EH (cell line): Measurements from ENCODE around the gene UBE3C.
"Not testable (repeated sequence)": the region's sequence is repeated elsewhere in the genome, so short reads cannot be mapped to it uniquely, and the experiment has no call there.

Experiments
- DNase-seq: peaks from one replicate; pipeline ENCODE4 v3.0.0-alpha.2; 2015; ENCODE audit warnings: low read depth

UBE3C gene

DNA sequence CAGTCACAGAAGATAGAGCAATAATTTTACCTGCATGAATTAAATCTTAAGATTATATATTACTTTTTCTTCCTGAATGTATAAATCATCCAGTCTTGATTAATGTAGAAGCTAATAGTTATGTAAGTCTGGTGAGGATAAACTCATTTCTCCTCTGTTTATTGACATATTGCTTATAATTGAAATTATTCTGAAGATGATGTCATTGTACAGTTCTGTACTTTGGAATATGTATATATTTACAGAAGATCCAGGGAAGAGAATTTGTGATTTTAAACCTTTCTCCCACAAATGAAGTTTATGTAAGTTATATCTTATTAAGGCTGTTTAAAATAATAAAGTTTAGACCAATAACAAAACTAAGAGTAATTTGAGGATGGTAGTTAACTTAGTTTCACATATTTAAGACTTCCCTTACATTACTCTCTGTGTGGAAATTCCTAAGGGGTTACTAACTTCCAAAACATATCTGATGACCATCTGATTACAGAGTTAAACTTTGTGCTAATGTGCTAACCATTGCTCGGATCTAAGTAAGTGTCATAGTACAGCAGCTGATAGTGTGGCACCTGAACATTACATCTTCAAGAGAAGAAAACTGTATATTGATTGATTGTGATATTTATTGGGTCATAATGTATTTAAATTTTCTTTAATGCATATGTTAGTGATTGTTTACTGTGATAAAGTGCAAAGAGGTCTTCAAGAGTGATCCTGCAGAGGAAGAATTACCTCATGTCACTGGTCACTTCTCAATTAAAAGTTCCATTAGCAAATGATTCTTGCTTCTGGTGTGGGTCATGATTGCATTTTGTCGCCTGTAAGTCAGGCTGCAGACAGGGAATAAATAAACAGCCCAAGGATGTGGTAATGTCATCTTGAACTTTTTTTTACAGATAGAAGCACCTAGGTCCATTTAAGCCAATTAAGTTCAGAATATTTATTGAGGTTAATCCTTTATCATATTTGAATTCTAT, 96.9 kb downstream of the UBE3C start:
- peak; percentile 82 for DNase-seq

DNA sequence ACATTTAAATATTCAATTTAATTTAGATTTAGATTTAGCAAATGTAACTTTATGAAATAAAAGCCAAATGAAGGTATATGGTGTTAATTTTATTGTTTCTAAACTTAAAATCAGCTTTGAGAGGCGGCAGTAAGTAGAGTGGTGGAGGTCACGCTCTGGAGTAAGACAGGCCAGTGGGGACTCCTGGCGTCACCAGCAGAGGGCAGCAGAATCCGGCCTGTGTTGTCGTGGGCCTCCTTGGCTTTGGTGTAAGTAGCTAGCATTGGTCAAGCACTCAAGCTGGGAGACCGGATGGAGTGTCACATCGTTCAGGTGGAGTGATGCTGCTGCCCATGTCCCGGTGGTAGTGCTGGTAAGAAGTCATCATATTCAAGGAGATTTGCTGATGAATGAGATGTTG, 99.4 kb downstream of the UBE3C start:
- DNase-seq, result no peak

DNA sequence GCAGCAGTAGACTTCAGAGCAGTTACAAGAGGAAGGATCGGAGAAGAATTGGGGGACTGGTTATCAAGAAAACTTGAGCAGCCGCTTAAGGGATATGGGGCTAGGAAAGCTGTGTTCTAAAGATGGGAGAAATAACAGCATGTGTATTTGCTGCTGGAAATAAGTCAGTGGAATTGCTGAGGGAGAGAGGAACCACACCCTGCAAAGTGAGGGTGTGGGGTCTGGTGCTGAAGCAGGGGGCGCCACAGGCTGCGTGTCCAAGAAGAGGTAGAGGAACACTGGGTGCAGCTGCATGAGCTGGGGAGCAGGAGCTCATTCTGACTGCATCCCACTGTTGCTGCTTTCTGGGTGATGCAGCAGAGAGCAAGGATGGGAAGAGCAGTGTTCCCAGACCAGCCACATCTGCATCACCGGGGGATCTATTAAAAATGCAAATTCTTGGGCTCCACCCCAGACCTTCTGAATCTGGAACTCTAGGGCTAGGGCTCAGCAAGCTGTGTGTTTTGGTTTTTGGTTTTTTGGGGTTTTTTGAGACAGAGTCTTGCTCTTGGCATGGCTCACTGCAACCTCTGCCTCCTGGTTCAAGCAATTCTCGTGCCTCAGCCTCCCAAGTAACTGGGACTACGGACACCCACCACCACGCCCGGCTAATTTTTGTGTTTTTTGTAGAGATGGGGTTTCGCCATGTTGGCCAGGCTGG, 101.0 kb downstream of the UBE3C start:
- no peak for DNase-seq

DNA sequence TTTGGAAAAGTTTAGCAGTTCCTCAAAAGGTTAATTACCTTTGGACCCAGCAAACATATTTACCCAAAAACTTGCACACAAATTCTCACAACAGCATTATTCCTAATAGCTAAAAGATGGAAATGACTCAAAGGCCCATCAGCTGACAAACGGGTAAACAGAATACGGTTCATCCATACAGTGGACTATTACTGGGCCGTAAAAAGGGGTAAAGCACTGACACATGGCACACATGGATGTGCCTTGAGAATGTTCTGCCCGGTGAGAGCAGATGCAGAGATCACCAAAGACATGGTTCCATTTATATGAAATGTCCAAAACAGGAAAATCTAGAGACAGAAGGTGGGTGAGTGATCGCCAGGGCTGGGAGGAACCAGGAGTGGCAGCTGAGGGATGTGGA, 102.9 kb downstream of the UBE3C start:
- DNase-seq, result no peak

DNA sequence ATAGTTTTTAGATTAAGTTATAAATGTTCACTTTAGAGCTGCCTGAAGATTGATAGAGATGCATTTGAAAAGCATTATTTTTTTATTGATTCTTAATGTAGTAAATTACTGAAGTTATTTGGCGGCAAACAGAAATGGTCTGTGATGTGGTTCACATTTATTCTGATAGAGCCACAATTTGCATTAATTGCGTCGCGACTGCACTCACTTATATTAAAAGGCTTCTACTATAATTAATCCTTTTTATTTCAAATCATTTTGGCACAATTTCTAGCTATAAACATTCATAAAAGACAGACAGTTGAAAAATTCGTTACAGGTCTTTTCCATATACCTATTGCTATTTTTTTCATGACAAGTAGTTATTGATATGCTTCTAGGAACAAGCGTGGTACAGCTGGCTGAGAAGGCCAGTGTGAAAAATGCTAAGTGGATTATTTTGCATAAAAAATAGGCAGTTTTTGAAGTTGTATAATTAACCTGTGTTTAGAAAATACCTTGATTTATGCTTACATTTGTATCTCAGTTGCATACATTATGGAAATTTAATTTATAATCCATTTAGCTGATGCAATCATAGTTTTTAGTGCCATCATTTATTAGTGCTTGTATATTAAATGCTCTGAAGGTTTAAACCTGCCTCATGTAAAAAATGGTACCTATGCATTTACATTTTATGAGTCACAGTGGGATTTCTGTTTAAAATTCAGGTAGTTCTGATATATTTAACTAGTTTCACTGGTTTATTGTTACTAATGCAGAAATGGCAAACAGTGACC, 106.0 kb downstream of the UBE3C start:
- no peak for DNase-seq

DNA sequence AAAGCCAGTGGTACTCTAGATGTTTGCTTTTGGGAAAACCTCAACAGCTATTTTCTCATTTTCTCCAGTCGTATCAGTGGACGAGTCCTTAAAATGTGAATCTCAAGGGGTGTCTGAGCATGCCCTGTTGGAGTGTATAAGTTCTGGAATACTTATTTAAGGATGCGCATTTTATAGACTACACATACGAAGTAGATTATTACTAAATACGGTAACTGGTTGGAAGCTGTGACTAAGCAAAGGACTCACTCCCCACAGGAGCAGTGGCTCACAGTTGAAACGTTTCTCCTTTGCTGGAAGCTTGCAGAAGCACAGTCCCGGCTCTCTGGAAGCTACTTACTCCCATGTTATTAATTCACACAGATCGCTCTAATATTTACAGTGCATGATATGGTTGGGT, 107.3 kb downstream of the UBE3C start:
- DNase-seq, result no peak

DNA sequence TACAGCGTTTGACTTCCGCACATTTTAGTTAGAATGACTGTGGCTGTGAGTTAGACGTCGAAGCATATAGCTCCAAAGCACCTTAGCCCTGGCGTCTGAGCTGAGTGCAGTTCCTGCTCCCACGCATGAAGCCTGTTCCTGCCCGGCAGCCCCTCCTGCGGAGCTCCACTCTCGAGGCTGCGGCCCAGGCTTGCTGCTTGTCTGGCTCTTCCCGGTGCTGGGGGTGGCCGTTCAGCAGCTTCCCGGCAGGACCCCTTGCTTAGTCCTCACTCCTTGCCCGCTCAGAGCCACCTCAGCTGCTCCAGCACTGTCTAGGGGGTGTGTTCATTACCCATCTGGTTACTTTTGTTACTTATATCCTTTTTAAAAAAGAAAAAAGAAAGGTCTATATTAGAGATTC, 109.9 kb downstream of the UBE3C start:
- no peak for DNase-seq

DNA sequence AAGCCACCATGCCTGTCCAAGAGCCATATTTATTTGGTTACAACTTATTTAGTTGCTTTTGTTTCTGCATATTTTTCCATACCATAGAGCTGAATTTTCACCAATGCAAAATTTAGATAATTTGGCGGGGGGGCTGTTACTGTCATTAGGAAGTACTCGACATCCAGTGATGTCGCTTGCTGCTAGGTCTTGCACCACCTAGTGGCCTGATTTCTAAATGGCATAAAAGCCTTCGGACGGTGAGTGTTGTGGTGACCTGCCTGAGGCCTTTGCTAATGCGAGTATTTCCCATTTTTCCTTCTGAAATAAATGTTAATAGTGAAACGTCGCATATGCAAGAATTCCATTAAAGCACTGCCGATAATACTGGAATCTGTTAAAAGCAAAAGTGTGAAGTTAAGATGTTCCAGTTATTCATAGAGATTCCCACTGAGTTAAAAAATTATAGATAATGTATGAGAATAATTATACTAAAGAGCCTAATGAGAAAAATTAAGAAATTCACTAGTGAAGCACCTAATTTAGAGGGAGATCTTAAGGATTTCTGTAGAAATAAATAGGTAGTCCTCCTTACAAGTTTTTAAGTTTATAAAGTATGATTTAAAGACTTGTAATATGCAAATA, 112.0 kb downstream of the UBE3C start:
- peak; percentile 67 for DNase-seq

DNA sequence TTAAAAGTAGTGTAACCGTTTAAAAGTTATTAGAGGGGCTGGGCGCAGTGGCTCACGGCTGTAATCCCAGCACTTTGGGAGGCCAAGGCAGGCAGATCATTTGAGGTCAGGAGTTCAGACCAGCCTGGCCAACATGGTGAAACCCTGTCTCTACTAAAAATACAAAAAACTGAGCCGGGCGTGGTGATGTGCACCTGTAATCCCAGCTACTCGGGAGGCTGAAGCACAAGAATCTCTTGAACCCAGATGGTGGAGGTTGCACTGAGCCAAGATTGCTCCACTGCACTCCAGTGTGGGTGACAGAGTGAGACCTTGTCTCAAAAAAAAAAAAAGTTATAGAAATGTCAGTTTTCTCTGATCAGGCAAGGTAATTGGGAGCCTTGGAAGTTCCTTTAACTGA, 113.1 kb downstream of the UBE3C start:
- DNase-seq, result not testable (repeated sequence)

DNA sequence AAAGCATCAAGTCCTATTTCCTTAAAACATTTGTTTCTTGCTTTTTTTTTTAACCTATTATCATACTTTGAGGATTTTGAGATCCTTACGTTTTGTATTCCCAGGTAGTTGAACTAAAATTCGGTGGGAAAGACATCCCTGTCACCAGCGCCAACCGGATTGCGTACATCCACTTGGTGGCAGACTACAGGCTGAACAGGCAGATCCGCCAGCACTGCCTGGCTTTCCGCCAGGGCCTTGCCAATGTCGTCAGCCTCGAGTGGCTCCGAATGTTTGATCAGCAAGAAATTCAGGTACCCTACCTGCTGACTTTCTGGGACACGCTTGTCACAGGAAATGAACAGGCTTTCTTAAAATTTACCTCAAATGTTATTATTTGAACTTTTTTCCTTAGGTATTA, 115.1 kb downstream of the UBE3C start:
- DNase-seq, result no peak

DNA sequence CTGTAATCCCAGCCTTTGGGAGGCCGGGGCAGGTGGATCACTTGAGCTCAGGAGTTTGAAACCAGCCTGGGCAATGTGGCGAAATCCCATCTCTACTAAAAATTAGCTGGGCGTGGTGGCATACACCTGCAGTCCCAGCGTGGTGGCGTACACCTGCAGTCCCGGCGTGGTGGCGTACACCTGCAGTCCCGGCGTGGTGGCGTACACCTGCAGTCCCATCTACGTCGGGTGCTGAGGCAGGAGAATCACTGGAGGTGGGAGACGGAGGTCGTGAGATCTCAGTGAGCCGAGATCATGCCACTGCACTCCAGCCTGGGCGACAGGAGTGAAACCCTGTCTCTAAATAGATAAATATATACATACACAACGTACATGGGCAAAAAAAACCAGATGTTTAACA, 116.1 kb downstream of the UBE3C start:
- DNase-seq, result not testable (repeated sequence)

DNA sequence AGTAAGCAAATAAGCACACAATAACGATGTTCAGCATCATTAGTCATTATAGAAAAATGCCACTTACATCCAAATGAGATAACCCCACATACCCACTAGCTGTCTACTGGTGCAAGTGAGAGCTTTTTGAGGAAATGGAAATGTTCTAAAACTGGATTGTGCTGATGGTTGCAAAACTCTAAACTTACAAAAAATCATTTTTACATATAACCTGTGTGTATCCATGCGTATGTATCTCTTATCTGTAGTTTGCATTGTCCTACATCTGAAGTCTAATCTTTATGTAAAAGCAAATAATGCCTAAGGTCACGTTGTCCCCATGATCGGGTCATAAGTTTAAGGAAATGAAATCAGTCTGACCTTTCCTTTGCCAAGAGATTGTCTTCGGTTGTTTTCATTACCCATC, 116.5 kb downstream of the UBE3C start:
- DNase-seq, result peak; percentile 33

DNA sequence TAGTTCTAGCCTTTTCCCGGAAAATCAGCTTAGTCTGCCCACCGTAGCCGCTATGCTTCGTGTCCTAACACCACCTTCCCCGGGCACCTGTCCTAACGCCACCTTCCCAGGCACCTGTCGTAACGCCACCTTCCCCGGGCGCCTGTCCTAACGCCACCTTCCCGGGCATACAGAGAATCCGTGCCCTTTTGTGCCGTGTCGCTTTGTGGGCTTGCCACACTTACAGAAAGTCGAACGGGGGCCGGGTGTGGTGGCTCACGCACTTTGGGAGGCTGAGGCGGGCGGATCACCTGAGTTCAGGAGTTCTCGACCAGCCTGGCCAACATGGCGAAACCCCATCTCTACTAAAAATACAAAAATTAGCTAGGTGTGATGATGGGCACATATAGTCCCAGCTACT, 124.4 kb downstream of the UBE3C start:
- DNase-seq, result no peak

DNA sequence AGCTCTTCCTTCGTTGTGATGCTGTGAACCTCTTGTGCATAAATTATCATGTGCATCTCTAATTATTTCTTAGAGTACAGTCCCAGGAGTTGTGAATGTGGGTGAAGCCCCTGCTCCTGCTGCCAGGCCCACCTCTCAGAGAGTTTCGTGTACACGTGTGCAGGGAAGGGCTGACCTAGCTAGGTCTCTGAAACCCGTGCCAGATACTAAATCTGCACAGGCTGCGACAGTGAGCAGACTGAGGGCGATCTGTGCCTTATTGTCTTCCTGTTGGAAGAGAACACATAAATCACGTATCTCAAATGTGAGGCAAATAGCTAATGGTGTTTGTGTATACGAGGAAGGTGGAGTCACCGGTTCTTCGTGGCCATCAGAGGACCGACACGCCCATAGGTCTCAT, 126.3 kb downstream of the UBE3C start:
- no peak for DNase-seq

DNA sequence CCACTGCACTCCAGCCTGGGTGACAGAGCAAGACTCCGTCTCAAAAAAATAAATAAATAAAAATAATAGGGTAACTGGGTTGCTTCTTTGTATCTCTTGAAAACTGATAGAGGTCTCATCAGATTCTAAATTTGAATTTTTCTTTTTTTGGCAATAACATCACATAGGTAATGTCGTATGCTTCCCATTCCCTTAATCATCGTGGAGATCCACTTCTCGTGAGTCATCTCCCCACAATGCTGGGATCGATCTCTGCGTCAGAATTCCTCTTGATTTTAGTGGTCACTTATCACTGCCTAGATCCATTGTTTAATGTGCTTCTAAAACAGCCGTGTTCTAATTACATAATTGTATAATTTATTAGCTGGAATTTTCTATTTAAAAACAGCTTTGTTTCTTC, 127.5 kb downstream of the UBE3C start:
- peak; percentile 37 for DNase-seq

DNA sequence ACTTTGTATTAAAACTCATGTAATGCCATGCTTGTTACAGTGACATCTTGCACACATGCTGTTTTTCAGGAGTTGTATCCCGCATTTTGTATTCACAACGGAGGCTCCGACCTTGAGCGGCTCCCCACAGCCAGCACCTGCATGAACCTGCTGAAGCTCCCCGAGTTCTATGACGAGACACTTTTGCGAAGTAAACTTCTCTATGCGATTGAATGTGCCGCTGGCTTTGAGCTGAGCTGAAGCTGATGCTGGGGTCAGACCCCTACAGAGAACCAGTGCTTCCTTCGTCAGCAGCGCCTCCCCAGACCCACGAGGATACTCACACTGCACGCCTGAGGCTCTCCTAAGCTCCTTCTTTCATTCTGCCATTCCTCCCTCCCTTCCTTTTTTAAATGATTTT, 128.8 kb downstream of the UBE3C start:
- DNase-seq, result no peak

DNA sequence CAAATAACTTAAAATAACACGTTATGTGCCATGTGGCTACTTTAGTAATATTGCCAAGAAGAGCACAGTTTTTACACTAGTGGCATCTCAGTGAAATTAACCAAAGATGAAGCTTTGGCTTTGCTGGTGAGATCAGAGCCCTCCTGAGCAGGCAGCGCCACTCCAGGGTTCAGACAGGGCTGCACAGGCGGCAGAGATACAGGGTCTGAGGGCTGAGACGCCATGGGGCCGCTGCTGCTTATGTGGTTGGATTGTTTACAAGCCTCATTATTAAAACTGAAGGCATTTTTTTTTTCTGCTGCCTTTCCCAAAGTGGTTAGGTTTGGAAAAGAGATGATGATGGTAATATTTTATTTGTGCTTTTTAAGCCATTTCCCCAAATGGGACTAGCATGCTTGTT, 129.2 kb downstream of the UBE3C start:
- DNase-seq, result no peak

DNA sequence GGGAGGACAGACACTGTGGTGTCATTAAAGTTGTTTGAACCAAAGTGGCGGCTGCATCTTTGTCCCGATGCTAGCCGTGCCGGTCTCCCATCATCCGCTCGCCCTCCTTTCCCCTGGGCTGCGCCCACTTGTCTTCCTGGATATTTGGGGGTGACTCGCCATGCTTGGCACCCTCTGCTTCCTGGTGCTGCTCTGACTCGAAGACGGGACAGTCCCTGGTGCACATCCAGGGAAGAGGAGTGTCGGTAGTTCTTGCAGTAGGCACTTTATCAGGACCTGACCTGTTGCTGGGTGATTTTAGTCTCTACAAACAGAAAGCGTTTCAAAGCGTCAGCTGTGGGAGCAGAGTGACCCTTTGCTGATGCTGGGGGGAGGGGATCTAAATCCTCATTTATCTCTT, 129.8 kb downstream of the UBE3C start:
- DNase-seq, result peak; percentile 16

DNA sequence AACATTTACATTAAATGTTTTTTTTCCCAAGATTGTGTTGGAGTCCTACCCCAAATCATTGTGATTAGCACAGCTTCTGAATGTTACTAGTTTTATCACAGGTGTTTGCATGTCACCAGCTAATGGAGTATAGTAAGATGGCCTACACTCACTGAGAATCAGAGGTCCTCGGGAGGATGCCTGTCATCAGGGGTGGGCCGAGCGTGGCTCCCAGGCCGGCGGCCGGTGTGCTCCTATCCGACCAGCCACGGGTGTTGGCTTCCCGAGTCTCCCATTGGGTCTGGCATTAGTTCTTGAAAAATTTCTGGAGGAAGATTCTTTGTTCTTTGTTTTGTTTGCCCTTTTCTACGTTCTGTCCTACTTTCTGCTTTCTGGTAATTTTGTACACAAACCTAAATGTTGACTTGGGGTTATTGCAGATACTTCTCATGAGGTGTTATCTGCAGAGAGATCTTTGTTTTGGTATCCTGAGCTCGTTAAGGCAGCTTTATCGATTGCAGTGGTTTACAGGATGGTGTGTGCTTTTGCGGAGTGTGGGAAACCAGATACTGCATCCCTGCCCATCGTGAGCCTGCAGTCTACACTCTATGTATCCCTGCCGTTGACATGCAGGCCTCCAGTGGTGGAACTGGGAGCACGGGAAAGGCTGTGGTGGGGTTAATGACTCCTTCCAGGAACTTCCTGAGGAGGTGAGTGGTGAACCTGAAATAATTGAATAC, 130.8 kb downstream of the UBE3C start:
- DNase-seq, result no peak

DNA sequence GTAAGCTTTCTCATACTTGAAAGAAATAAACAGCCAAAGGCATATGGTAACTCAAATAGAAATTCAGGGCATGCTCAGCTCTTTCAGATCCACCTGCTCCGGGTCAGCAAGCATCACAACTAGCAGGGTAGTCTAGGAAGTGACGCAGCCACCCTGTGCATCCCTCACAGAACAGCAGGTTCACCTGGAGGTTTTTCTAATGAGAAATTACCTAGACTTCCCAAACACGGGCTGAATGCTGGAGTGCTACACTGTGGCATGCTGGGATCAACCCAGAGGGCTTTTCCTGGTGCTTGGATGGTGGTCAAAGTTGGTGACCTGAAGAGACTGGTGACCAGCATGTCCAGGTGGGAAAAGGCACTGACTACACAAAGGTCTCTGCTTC, 131.3 kb downstream of the UBE3C start:
- no peak for DNase-seq

DNA sequence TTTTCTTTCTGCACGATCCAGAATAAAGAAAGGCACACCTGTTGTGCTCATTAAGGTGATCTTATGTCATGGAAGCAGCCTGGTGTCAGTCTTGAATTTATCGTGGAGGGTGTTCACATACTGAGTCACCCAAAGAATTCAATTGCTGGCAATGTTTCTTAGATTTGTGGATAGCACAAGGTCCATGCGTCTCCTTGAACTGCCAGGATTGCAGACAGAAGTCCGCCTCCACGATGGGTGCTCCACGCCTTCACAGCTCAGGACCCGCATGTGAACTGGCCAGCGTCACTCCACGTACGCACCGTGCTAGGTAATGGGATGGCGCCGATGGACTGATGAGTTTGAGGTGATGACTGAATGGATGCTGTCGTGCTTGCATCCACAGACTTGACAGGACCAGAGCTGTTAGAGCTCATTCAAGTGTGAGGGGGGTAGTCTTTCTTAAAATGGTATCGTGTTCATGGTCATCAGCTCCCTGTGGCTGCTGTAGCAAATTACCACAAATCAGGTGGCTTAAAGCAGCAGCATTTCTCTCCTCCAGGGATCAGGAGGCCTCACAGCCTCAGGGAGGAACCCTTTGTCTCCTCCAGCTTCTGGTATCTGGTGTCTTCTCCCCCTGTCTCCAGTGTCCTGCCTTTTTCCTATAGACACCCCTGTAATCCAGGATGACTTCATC, 132.7 kb downstream of the UBE3C start:
- peak; percentile 58 for DNase-seq
